ENCODE data around the gene TBC1D9B.

DNA sequence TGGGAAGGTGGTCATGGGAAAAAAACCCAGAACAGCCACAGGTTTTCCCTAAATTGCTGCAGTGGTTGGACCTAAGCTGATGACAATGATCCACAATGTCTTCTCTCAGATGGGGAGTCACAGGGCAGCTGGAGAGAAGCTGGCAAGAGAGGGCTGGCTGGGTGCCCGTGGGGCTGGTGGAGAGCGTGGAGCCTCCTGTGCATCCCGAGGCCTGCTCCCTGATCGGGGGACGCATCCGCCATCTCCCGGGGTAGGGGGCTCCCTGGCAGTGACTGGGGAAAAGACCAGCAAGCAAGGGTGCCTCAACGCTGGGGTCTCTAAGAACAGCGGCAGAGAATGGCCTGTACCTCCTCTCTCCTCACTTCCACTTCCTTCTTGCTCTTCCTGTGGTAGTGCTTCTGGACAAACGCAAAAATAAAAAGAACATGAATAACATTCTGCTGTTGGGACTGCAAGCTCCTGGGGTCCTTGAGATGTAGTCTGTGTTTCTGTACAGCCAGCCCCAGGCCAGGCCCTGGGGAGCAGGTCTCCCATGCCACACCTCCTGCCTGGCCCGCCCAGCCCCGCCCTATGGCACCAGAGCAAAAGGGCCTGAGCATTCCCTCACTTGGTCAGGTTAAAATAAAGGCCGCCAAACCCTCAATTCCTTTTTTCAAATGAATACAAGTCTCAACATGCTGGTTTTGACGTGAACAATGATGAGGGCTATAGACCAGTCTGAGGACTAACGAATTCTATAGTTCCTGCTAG lies 42.0 kb downstream of the TBC1D9B start:
- TF ChIP-seq BHLHE40 (IDR thresholded peaks at IDR 0.05; ENCODE audit: borderline replicate concordance) = no peak
- TF ChIP-seq FOXM1 (IDR thresholded peaks at IDR 0.05; ENCODE audit: borderline replicate concordance) = no peak
- TF ChIP-seq ARNT (IDR thresholded peaks at IDR 0.05) = no peak
- TF ChIP-seq SUZ12 (IDR thresholded peaks at IDR 0.05) = no peak
- TF ChIP-seq TARDBP (IDR thresholded peaks at IDR 0.05) = no peak
- no peak for TF ChIP-seq PKNOX1 (IDR thresholded peaks at IDR 0.05)
- TF ChIP-seq HDGF (IDR thresholded peaks at IDR 0.05; ENCODE audit: borderline replicate concordance) = no peak
- no peak for TF ChIP-seq ELF4 (IDR thresholded peaks at IDR 0.05)
- TF ChIP-seq CTBP1 (IDR thresholded peaks at IDR 0.05; ENCODE audit: borderline replicate concordance) = no peak
- TF ChIP-seq SP1 (IDR thresholded peaks at IDR 0.05) = no peak
- no peak for TF ChIP-seq L3MBTL2 (conservative IDR thresholded peaks at IDR 0.05)
- TF ChIP-seq ZNF384 (IDR thresholded peaks at IDR 0.05) = no peak
- TF ChIP-seq FOXK2 (IDR thresholded peaks at IDR 0.05) = no peak
- TF ChIP-seq FOXA1 (IDR thresholded peaks at IDR 0.05) = no peak

Measured in HEK293T (cell line).